D341Med (cell line): ENCODE measurements around the gene GCNT1.
"Not testable (repeated sequence)": the region's sequence is repeated elsewhere in the genome, so short reads cannot be mapped to it uniquely, and the experiment has no call there.

Experiments used
- DNase-seq: peaks from one replicate; pipeline ENCODE4 v3.0.0; 2012; ENCODE audit warnings: low spot score

GCNT1 gene

DNA sequence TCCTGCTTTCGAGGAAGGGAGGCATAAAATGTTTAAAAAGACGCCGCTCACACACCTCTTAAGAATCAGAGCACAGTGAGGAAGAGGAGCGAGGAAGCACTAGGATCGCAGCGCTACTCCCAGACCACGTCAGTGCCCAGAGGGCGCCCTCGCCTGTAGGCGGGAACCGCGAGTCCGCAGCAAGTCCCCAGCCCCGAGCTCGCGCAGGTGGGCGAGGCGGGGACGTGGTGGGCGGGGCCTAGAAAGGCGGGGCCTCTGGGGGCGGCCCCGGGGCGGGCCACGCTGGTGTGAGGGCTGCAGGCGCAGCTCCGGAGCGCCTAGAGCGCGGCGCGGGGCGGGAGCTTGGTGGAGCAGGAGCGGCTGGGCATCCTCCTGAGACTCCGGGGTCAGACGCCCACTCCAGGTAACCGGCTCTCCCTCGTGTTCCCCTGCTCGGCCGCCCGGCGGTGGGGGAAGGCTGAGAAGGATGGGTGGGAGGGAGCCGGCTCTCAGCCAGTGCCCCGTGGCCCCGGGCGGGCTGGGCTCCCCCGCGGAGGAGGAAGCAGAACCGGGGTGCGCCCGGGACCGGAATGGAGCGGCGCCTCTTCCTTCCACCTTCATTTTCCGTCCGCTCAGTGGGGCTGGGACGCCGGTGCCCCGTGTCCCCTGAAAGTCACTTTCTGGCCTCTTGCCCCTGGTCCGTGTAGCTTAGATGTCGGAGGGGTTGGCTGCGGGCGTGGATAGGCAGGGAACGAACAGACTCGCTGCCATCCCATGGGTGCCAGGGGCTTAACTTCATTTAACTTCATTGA is at the start of gene GCNT1:
TSS of gene GCNT1 (plus strand) at position 280 of the 791 bp plus-strand sequence. CDS start 43,200 bp downstream, outside the sequence.
- DNase-seq: peak; percentile 92

DNA sequence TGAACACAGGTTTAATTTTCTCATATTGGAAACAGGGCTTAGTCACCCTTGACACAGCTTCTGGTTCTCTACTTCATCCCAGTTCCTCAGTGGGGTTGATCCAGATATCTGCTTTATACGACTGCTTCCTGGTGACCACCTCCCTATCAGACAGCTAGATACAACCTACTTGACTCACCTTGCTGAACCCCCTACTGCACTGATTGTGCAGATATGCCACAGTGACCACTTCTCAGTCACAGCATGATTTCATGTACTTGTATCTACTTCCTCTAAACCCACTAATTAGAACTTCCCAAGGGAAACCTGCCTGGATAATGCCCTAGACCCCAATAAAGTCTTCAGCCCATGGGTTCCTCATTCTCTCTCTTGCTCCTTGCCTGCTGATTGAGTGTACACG is 46.3 kb upstream of the GCNT1 start:
- DNase-seq: no peak

DNA sequence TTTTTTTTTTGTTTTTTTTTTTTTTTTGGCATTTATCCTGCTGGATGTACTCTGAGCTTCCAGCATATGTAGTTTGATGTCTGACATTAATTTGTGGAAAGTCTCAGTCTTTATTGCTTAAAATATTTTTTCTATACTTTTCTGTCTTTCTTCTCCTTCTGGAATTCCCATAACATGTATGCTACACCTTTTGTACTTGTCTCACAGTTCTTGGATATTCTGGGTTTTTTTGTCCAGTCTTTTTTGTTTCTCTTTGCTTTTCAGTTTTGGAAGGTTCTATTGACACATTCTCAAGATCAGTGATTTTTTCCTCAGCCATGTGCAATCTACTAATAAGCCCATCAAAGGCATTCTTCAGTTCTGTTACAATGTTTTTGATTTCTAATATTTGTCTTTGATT is 45.3 kb upstream of the GCNT1 start:
- no peak for DNase-seq

DNA sequence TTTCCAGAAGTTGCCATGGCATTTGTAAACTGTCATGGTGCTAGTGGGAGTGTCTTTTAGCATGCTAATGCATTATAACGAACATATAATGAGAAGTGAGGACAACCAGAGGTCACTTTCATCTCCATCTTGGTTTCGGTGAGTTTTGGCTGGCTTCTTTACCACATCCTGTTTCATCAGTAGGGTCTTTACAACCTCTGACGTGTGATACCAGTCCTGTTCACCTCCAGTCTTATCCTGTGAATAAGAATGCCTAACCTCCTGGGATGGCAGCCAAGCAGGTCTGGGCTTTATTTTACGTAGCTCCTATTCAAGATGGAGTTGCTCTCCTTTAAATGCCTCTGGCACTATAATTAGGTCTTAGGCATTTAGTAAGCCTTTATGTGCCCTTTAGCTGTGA is 44.3 kb upstream of the GCNT1 start:
- DNase-seq: no peak

DNA sequence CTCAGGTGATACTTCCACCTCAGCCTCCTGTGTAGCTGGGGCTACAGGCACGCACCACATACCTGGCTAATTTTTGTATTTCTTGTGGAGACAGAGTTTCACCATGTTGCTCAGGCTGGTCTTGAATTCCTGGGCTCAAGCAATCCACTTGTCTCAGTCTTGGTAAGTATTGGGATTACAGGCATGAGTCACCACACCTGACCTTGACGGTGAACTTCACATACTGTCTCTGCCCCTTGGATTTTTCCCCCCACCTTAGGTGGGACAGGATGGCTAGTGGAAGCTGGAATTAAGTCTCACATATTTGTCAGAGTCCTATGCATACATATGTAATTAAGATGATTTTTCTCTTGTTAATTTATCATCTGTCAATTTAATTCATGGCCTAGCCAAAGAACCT is 43.8 kb upstream of the GCNT1 start:
- no peak for DNase-seq

DNA sequence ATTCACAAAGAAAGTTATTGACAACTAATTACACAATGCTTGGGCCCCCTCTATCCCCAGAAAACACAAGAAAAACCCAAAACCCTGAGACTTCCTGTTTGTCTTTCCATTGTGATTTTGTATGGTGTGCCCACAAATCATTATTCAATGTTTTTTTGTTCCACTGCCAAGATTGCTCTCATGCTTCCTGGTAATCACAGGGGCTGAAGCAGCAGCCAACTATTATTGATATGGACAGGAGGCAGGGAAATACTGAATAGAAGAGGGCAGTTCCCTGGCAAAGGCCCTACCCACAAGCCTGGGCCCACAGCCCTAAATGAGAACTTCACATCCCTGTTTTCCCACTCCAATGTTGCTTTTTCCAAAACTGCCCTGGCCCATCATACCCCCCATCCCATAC is 43.3 kb upstream of the GCNT1 start:
- no peak for DNase-seq

DNA sequence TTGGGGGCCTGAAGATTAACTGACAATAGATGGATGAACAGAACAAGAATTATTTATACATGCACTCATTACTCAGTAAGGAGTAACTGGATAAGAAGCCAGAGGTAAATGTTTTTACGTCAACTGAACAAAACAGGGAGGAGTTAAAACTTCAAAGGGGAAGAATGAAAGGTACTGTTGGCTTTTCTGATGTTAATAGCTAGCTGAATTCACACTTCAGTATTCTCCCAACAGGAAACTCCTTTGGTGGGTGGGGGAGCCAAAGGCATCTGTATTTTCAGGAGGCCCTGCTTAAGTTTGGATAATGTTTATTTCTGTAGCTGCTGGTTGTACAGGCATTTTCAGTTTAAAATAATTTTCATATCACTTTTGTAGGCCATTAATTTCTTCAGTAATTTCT is 41.6 kb upstream of the GCNT1 start:
- no peak for DNase-seq

DNA sequence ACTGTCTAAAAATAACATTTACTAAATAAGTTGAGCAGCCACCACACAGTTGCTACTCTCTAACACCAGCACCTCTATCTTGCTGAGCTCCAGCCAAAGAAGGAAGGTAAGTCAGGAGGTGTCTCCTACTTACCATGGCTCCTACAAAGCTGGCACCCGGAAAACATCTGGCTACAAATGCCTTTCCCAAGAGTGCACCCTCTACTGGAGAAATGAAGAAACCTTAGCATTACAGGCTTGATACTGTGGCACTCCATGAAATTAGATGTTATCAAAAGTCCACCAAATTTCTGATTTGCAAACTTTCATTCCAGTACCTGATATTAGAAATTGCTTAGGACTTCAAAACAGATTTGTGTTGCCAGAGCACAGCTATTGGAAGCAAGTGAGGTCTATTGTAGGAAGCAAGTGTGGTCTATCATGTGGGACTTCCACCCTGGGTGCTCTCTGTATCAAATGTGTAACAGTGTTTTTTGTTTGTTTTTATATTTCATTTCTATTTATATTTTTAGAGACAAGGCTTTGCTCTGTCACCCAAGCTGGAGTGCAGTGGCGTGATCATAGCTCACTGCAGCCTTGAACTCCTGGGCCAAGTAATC is 39.1 kb upstream of the GCNT1 start:
- DNase-seq: peak; percentile 48

DNA sequence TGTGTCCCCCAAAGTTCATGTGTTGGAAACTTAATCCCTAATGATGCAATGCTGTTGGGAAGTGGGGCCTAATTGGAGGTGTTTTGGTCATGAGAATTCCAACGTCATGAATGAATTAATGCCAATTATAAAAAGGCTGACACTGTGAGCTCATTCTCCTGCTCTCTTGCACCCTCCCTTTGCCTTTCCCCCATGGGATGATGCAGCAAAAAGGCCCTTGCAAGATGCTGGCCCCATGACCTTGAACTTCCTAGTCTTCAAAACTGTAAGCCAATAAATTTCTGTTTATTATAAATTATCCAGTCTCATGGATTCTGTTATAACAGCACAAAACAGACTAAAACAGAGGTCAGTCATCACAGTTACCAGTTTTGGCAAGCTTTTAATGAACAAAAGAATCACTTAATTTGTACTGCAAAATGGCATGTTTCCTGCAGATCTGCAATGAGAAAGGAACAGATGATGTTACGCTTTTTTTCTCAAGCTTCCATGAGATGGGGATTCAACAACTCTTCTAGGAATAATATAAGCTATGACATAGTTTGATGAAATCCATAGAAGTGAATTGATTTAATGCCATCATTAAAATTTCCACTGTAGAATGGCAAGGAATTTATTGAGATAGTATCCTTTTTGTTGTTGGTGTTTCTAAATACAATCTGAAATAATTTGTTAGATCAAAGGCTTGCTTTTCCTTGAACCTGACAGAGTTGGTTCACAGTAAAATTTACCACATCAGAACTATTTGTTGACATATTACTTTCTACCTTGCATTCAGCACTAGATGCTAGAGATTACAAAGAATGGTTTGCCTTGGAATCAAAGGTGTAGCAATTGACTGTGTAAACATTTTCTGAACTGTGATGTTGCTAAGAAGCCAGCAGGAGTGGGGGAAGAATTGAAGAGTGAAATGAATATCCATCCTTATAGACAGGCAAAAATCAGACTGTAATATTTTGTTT is 35.5 kb upstream of the GCNT1 start:
- DNase-seq: no peak

DNA sequence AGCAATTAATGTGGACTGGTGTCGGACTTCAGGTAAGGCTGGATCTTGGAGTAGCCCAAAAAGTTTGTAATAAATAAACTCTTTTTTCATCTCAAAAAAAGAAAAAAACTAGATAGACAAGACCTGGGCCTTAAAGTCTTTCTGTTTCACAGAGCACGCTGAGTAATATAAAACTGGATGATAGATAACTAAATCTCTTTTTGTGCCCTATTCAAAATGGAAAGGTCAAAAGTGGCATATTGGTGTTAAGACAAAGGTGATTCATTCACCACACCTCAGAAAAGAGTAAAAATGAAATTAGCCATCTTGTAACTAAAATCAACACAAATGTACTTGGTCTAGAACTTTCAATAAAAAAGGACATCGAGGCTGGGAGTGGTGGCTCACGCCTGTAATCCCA is 34.5 kb upstream of the GCNT1 start:
- DNase-seq: no peak

DNA sequence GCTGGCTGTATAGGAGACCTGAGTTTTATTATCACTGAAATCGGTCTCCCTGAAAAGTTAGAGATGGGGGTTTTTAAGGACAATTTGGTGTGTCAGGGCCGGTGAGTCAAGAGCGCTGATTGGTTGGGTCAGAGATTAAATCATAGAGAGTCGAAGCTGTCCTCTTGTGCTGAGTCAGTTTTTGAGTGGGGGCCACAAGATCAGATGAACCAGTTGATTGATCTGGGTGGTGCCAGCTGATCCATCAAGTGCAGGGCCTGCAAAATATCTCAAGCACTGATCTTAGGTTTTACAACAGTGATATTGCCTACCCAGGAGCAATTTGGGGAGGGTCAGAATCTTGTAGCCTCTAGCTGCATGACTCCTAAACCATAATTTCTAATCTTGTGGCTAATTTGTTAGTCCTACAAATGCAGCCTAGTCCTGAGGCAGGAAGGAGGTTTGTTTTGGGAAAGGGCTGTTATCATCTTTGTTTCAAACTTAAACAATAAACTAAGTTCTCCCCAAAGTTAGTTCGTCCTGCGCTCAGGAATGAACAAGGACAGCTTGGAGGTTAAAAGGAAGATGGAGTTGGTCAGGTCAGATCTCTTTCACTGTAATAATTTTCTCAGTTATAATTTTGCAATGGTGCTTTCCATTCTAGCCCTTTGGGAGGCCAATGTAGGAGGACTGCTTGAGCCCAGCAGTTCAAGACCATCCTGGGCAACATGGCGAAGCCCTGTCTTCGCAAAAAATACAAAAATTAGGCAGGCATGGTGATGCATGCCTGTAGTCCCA is 33.1 kb upstream of the GCNT1 start:
- DNase-seq: no peak

DNA sequence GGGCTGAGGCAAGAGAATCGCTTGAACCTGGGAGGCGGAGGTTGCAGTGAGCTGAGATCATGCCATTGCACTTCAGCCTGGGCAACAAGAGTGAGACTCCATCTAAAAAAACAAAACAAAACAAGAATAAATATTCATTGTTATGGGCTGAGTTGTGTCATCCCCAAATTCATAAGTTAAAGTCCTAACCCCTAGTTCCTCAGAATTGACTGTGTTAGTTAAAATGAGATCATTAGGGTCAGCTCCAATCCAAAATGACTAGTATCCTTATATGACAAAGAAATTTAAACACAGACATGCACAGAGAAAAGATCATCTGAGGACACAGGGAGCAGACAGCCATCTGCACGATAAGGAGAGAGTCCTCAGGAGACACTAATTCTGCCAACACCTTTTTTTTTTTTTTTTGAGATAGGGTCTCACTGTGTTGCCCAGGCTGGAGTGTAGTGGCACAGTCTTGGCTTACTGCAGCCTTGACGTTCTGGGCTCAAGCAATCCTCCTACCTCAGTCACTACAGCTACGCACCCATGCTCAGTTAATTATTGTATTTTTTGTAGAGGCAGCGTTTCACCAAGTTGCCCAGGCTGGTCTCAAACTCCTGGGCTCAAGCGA is 32.1 kb upstream of the GCNT1 start:
- no peak for DNase-seq

DNA sequence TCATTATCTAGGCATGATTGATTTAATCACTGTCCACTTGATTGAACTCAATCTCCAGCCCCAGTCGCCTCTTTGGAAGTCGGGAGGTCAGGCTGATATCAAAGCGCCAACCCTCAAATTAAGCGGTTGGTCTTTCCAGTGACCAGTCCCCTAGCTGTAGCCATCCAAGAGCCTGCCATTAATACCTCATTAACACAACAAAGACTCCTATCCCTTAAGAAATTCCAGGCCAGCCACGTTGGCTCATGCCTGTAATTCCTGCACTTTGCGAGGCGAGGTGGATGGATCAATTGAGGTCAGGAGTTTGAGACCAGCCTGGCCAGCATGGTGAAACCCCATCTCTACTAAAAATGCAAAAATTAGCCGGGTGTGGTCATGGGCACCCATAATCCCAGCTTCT is 27.4 kb upstream of the GCNT1 start:
- no peak for DNase-seq

DNA sequence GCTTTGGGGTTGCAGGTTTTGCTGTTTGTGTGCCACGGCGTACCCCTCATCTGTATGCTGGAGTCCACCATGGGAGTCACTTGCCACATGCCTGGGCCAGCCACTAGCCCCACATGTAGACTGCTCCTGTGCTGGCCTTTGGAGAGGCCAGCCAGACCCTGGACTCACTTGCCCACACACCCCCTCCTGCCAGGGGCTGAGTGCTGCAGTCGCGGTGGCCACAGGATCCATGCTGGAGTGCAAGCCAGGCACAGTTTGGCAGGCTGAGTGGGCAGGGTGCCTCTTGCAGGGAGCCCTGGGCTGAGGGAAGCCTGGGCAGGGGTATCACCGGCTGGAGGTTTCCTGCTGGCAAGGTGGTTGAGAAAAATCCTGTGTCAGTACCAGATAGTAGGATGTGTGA is 25.6 kb upstream of the GCNT1 start:
- no peak for DNase-seq

DNA sequence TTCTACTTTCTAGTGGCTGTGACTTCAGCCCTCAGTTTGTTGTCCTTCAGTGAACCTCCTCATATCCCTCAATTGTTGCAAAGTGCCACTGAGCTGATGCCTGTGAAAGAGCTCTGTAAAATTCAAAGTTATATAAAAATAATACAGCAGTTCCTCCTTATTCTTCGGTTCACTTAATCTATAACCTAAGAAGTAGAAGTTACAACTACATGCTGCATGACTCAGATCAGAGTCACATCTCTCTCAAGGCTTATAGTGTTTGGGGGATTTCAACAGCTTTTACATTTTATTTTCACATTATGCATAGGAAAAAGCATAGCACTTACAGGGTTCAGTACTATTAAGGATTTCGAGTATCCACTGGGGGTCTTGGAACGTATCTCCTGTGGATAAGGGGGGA is 25.1 kb upstream of the GCNT1 start:
- no peak for DNase-seq

DNA sequence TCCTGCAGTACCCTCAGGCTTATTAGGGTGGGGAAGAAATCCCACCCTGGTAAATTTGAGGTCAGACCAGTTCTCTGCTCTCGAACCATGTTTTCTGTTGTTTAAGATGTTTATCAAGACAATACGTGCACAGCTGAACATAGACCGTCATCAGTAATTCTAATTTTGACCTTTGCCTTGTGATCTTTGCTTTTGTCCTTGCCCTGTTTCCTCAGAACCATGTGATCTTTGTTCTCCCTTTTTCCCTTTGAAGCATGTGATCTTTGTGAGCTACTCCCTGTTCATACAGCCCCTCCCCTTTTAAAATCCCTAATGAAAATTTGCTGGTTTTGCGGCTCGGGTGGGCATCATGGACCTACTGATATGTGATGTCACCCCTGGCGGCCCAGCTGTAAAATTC is 24.1 kb upstream of the GCNT1 start:
- not testable (repeated sequence) for DNase-seq

DNA sequence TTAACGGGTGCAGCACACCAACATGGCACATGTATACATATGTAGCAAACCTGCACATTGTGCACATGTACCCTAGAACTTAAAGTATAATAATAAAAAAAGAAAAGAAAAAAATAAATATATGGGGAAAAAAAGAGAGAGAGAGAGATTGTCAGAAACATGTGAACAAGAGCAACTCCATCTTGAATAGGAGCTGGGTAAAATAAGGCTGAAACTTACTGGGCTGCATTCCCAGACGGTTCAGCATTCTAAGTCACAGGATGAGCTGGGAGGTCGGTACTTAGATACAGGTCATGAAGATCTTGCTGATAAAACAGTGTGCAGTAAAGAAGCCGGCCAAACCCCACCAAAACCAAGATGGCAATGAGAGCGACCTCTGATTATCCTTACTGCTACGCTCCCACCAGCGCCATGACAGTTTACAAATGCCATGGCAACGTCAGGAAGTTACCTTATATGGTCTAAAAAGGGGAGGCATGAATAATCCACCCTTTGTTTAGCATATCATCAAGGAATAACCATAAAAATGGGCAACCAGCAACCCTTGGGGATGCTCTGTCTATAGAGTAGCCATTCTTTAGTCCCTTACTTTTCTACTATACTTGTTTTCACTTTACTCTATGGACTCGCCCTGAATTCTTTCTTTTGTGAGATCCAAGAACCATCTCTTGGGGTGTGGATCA is 21.8 kb upstream of the GCNT1 start:
- not testable (repeated sequence) for DNase-seq

DNA sequence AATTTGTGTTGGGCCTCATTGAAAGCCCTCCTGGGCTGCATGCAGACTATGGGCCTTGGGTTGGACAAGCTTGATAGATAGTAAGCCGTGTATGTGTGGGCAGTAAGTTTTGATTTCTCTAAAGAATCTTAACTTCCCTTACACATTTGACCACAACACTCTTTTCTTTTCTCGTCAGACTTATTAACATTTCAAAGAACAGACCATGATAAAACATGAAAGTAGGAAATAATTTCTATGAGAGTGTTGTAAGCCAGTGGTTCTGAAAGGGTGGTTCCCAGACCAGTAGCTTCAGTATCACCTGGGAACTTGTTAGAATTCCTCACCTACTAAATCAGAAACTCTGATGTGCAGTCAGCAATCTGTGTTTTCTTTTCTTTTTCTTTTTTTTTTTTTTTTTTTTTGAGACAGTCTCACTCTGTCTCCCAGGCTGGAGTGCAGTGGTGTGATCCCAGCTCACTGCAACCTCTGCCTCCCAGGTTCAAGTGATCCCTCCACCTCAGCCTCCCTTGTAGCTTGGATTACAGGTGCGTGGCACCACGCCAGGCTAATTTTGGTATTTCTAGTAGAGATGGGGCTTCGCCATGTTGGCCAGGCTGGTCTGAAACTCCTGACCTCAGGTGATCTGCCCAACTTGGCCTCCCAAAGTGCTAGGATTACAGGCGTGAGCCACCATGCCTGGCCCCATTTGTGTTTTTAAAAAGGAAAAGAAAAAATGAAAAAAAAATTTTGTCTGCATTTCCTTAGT is 20.0 kb upstream of the GCNT1 start:
- no peak for DNase-seq

DNA sequence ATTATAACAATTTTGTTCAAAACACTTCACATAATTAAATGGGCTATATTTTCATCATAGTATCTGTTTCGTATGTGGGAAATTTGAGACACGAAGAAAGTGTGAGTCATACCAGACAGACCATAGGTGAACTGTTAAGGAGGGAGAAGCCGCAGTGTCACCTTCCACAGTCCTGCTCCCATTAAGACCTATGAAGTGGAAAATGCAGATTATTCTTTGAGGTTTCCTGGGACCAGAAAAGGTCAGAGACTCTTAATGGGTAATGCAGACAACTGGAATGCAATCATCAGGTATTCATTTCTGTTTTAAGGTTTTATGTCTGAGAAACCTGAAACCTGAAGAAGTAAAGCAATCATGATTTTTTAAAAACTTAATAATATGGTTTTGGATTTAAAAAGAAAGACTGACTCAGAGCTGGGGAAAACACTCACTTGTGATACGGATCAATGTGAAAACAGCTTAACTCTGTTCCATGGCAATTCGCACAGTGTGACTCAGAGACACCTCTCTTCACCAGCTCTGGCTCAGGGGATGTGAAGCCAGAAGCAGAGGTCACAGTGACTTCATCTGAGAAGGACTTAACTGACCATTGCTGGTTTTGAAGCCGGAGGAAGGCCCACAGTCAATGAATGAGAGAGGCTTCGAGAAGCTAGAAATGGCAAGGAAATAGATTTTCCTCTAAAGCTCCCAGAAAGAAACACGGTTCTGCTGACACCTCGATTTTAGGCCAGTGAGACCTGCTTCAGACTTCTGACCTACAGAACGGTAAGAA is 17.2 kb upstream of the GCNT1 start:
- no peak for DNase-seq
